GM18907 (cell line): ENCODE data around the gene HNRNPA0.
A peak's percentile ranks its signal among the peaks of the same experiment; 100 is the strongest.

Experiments used
- ATAC-seq: cut with Tn5 transposase; IDR thresholded peaks from one replicate; pipeline ENCODE4 v1.9.1; 2021; ENCODE audit warnings: mild to moderate bottlenecking, moderate library complexity; ENCODE audit not compliant: unreplicated experiment

The HNRNPA0 gene

DNA sequence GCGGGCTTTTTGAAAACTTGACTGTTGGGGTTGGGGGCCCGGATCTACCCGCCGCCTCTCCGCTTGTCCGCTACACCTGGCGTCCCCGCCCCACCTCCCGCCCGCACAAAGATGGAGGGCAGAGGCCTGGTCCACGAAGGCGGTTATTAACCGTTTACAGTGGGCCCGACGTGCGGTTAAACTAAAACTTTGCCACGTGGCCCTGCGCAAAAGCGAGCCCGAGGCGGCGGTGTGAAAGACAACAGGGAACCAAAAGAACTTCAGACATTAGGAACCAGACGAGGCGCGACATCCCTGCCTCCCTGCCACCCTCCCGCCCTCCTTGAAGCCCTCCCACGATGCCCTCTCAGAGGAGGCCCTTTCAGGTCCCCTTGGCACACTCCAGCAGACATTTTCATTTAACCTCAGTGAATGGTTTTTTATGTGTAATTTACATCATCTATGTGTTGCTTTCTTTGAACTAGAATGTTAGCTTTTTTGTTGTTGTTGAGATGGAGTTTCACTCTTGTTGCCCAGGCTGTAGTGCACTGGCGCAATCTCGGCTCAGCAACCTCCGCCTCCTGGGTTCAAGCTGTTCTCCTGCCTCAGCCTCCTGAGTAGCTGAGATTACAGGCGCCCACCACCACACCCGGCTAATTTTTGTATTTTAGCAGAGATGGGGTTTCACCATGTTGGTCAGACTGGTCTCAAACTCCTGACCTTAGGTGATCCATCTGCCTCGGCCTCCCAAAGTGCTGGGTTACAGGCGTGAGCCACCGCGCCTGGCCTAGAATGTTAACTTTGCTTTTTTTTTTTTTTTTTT, 999 bp upstream of the HNRNPA0 start:
- ATAC-seq: peak; percentile 26

DNA sequence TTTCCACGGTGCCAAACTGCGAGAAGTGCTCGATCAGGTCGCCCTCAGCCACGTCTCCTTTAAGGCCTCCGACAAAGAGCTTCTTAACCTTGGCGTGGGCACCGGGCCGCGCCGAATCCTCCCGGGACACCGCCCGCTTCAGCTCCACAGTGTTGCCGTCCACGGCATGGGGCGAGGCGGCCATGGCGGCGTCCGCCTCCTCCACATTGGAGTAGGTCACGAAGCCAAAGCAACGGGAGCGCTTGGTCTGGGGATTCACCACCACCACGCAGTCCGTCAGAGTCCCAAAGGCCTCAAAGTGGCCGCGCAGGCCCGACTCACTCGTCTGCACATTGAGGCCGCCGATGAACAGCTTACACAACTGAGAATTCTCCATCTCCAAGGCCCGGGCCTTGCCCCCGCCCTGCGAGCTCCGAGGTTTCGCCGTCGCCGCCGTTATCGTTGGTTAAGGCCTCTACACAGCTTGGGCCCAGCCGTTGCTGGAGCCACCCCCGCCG, 424 bp downstream of the HNRNPA0 start:
- ATAC-seq: peak; percentile 19

DNA sequence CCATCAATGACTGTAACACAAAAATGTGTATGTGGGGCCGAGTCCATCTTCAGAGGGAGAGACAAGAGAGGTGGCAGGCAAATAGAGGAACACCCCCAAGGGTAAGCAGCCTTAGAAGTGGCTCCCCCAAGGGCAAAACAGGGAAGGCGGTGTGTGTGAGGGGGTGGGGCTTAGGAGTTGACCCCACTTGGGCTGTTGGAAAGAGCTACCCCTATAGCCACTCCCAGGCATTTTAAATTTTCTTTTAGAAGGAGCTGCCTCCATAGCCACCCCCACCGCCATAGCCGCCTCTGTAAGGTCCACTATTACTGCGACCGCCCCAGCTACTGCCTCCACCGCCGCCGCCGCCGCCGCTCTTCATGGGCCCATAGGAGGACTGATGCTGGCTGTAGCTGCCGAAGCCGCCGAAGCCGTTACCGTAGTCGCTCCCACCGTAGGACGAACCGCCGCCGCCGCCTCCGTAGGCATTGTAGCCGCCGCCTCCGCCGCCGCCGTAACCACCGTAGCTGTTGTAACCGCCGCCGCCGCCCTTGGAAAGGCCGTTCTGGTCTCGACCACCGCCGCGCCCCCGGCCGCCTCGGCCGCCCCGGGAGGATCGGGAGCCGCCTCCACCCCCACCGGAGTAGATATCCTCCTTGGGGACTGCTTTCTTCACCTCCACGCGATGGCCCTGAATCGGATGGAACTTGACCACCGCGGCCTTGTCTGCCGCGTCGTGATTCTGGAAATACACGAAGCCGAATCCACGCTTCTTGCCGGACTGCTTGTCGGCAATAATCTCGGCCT, 1.1 kb downstream of the HNRNPA0 start:
- ATAC-seq: no peak

GRCh38 chr5:137751869-137752491, 2.2 kb downstream of the HNRNPA0 start:
- no peak for ATAC-seq

DNA sequence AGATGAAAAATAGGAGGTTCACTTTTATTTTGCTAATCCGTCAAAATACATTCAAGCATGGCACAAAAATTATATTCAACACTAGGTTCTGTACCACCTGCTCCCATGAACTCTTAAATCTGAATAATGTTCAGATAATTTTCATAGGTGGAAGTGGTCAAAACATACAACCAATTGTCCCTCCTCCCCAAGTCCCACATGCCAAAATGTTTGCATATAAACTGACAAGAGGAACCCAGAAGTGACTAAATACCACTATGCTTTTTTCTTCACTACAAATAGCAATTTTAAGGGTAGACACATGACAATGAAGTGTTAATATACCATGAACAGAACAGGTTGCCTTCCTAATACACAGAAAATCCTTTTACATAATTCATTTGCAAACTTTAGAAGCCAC, 3.7 kb downstream of the HNRNPA0 start:
- no peak for ATAC-seq

DNA sequence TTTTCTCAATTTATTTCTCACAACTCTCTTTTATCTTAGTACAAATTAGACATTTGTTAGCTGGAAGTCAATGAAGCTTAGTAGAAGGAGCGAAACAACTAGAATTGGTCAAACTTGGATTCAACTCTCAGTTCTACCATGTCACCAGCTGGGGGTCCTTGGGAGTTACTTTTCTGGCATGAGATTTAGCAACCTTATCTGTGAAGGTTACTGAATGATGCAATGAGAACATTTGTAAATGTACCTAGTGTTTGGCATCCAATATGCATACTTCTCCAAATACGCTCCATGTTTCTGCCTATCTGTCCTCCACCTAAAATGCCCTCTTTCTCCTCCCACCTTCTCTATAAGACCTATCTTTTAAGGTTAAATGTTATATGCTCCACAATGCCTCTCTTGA, 6.3 kb downstream of the HNRNPA0 start:
- ATAC-seq: no peak

- ATAC-seq: peak; percentile 55
Observed at GRCh38 chr5:137743031-137743640, 11.0 kb downstream of the HNRNPA0 start.

- no peak for ATAC-seq
Observed at GRCh38 chr5:137741718-137742117, 12.4 kb downstream of the HNRNPA0 start.

DNA sequence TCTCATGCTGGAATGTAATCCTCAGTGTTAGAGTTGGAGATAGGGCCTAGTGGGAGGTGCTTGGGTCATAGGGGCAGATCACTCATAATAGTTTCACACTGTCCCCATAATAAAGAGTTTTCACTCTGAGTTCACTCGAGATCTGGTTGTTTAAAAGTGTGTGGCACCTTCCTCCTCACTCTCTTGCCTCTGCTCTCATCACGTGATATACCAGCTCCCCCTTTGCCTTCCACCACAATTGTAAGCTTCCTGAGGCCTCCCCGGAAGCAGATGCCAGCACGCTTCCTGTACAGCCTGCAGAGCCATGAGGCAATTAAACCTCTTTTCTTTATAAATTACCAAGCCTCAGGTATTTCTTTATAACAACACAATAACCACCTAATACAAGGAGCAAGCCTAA, 14.4 kb downstream of the HNRNPA0 start:
- ATAC-seq: no peak

- no peak for ATAC-seq
Observed at GRCh38 chr5:137738947-137739346, 15.2 kb downstream of the HNRNPA0 start.

- ATAC-seq: no peak
Observed at GRCh38 chr5:137737349-137738131, 16.6 kb downstream of the HNRNPA0 start.

GRCh38 chr5:137736496-137736895, 17.7 kb downstream of the HNRNPA0 start:
- ATAC-seq: no peak

DNA sequence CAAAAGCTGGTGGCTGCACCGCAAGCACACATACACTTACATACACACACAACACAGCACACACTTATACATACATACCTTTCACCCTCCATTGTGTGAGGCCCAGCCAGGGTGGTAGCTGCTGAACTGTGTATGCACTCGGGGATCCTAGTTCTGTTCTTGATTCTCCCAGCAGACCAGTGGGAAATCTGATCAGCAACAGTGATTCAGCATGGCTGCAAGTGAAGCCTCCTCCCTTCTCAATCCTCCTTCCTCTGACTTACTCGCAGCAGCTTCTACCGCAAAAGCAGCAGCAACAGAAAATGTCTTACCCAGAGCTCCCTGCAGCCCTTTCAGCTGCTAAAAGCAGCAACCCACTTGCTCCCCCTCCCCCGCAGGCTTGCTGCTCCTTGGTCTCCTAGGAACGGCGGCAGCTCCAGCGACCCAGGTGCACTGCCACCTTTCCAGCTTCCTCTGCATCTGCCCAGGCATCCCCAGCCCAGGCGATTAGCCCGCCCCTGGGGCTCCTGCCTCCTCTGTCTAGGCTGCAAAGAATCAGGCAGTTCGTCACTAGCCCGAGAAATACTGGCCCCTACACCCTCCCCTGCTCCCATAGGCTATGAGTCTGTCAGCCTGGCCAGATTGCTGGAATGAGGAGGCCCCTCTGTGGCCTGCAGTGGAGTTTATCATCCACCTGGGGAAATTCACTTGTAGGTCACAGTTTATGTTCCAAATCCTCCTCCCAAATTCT, 18.4 kb downstream of the HNRNPA0 start, which contains the start of gene KLHL3:
KLHL3 (minus strand) TSS at position 535 of the 730 bp plus-strand sequence; CDS start at position 92, 443 bp downstream.
- peak; percentile 74 for ATAC-seq

- ATAC-seq: peak; percentile 29
Observed at GRCh38 chr5:137734962-137735554, 19.1 kb downstream of the HNRNPA0 start.

GRCh38 chr5:137734331-137734730, 19.8 kb downstream of the HNRNPA0 start:
- no peak for ATAC-seq

DNA sequence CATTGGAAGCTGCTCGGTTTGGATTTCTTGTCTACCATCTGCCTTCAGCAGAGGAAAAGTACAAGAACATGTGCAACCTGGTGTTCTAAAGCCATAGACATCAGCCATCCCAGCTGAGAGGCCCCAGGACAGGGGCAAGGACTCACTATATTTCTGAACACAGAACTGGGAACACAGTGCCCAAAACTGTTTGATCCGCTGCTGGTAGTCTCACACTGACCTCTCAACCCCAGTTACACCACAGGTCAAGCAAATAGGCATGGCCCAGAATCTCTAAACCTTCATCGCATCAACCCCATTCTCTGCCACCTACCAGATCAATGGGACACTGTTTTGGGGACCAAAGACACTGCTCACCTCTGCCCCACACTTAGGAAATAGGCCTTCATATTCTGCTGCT, 20.2 kb downstream of the HNRNPA0 start:
- no peak for ATAC-seq

DNA sequence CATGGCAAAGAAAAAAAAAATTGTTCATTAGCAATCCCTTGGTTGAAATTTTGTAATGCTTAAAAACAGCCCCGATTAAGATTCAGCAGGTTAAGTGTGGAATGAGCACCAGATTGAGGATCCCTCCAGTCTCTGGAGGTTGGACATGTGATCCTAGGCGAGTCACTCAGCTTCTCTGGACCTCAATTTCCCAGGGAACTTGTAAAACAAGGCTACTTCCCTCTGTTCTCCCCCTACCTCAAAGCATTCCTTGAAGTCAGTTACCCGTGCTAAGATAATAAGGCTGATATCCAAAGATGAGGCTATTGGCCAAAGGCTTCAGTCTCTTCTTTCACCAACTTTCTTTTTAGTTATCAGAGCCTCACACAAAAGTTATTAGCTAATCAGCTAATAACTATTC, 21.2 kb downstream of the HNRNPA0 start:
- no peak for ATAC-seq

DNA sequence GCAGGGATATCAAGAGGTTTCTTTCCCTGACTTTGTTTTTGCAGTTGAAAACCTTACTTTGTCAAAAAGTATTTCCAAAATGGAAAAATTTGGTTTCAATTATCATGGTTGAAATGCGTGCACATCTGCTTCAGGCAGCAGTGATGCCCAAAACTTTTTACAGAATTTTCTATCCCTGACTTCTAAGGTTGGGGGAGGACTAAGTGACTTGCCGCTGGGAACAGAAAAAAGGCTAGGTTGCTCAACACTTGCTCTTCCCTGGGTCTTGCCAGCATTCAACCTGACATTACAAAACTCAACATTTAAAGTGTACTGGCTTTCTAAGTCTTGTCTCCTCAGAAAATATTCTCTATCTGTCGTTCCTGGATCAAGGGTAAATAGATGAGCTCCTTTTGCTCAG, 23.0 kb downstream of the HNRNPA0 start:
- ATAC-seq: no peak

DNA sequence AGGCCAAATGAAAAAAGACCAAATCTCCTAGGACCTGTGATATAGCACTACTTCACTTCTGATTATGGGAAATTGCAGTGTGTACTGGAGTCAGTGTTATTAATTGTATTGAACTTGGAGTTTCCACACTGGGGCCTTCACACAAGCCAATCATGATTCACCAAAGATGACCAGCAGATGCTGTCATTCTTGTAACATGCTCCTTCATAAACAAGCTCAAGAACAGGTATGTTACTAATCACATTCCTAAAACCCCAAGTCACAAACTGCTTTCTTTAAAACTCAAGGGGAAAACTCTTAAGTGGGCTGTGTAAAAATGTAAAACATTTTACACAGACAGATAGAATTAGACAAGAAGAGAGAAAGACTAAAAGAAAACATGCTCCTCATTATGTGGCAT, 23.8 kb downstream of the HNRNPA0 start:
- ATAC-seq: no peak
